Lower lobe of right lung (tissue), 2 donors: ENCODE results near the gene LMF2. TPM values are rescaled to one million over a fixed set of nuclear protein-coding genes. Genes with fewer than 3 reads are reported as not detected.

ENCODE experiments used
- ATAC-seq, 2 donors: fragments of 200-7000 bp; cut with Tn5 transposase; one replicate each; pipeline ENCODE4 v1.9.1; 2020 to 2022; ENCODE audit warnings: mild to moderate bottlenecking in 2 of 2, moderate library complexity in 2 of 2
- DNase-seq: peaks from one replicate; pipeline ENCODE4 v3.0.0-alpha.2; 2020
- H3K27ac ChIP-seq: fragments of 200-600 bp; one replicate; pipeline ENCODE4 v1.8.0; 2022
- H3K27me3 ChIP-seq: fragments of 200-600 bp; one replicate; pipeline ENCODE4 v1.8.0; 2022; ENCODE audit warnings: low read depth
- H3K36me3 ChIP-seq: fragments of 200-600 bp; one replicate; pipeline ENCODE4 v1.8.0; 2022; ENCODE audit warnings: mild to moderate bottlenecking
- H3K4me1 ChIP-seq: fragments of 200-600 bp; one replicate; pipeline ENCODE4 v1.8.0; 2022
- H3K4me3 ChIP-seq: fragments of 200-600 bp; one replicate; pipeline ENCODE4 v1.8.0; 2022; ENCODE audit warnings: mild to moderate bottlenecking
- H3K9me3 ChIP-seq: fragments of 200-600 bp; one replicate; pipeline ENCODE4 v1.8.0; 2022
- CTCF ChIP-seq: fragments of 200-600 bp; IDR thresholded peaks from one replicate; pipeline ENCODE4 v1.8.0; 2022; ENCODE audit warnings: antibody characterized with exemption, mild to moderate bottlenecking
- intact Hi-C: fragments of 100-400 bp; cut with DNase I; formaldehyde crosslinking; loops from one replicate; pipeline ENCODE4 v1.11.0; 2022
- total RNA-seq: library from RNA; stranded (reverse); fragmentation: NEBNext Ultra II Directional; extraction: Animal tissue kit (Norgen Biotek cat#: 25700); gene quantifications from one replicate; pipeline ENCODE4 v1.2.1, GENCODE V29; 2021
- donor health status: DM: no; HTN: yes; CAD: no; lungs with severe emphysema.

The LMF2 gene
- total RNA-seq, 1 donor from 2014 or later = 58.8 TPM

DNA sequence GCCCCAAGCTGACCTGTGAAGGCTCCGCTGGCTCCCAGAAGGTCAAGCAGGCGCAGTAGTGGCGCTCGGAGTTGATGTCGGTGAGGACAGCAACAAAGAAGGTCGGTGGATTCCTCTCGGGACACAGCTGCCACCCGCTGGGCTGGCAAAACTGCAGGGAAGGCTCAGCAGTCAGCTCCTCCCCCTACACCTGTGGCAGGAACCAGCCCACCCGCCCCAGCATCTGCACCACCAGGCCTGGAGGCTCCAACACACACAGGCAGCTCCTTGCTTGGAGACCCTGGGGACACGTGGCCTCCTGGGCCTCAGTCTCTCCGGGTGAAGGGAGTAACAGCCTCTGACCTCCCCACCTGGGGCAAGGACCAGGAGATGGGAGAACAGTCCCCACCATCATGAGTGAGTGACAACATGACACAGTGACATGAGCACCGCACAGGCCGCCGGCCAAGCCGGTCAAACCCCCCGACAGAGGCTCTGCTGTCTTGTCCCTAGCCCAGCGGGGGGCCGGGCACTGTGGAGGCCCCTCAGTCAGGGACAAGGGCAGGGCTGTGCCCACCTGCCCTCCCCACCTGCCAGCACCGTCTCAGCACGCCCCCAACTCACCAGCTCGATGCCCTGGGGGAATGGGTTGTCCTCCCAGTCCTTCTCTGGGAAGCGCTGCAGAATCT, 39.6 kb downstream of the LMF2 start:
- Histone ChIP-seq H3K36me3 (peaks cover 54% of the 10 kb centered on the region), H3K4me1 (peaks cover 40% of the 10 kb centered on the region), H3K27ac (no peak overlapping the region), H3K27me3 (no peaks in the 10 kb centered on the region), H3K4me3 (no peak overlapping the region), H3K9me3 (no peaks in the 10 kb centered on the region)
- TF ChIP-seq CTCF = no peak
- no peak for DNase-seq
- intact Hi-C loops = no loop called here
- ATAC-seq = no peak

DNA sequence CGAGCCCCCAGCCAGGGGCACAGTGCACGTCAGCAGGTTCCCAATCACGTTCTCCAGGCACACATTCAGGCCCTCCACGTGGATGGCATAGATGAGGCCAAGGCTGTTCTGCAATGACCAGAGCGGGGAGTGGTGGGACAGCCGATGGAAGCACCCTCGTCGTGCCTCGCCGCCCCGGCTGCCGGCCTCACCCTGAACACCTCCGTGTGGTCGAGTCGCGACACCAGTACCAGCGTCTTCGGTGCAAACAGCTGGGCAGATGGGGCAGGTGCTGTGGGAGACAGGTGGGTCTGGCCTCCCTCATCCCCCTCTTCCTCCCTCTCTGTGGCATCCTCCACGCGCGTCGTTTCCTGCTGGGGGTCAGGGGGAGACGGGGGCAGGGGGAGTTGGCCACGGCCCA, 40.2 kb downstream of the LMF2 start:
- Histone ChIP-seq H3K27ac (no peak overlapping the region), H3K9me3 (no peaks in the 10 kb centered on the region), H3K4me1 (peaks cover 36% of the 10 kb centered on the region), H3K4me3 (no peak overlapping the region), H3K27me3 (no peaks in the 10 kb centered on the region), H3K36me3 (peaks cover 60% of the 10 kb centered on the region)
- intact Hi-C loops = no loop called here
- ATAC-seq (no peak), DNase-seq (no peak)
- no peak for TF ChIP-seq CTCF

- Histone ChIP-seq H3K27ac (no peak overlapping the region), H3K27me3 (no peaks in the 10 kb centered on the region), H3K36me3 (peaks cover 80% of the 10 kb centered on the region), H3K4me3 (no peak overlapping the region), H3K9me3 (no peaks in the 10 kb centered on the region), H3K4me1 (peaks cover 23% of the 10 kb centered on the region)
- no peak for ATAC-seq
- intact Hi-C loops = no loop called here
- DNase-seq = no peak
- TF ChIP-seq CTCF = no peak
Observed at GRCh38 chr22:50465066-50465930, 42.2 kb downstream of the LMF2 start.

DNA sequence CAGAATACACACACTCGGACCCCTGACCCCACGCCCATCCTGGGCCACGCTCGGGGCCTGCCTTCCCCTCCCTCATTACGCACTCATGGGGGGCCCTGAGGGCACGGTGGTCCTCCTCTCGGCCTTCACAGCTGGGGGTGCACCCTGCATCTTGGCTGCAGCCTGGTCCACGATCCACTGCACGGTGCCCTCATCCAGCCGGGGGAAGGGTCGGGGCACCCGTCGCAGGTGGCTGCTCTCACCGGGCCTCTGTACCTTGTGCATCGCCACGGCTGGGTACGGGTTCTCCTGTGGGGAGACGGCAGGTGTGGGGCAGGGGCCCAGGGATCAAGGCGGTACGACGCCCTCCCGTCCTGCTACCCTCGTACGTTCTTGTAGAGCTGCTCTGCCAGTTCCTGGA, 43.1 kb downstream of the LMF2 start:
- ATAC-seq (no peak), DNase-seq (no peak)
- no peak overlapping the region for H3K27ac ChIP-seq
- no peak overlapping the region for H3K4me3 ChIP-seq
- no peak for TF ChIP-seq CTCF
- intact Hi-C loops = no loop called here
- H3K27me3 ChIP-seq = no peaks in the 10 kb centered on the region
- peaks cover 16% of the 10 kb centered on the region for H3K4me1 ChIP-seq
- H3K9me3 ChIP-seq = no peaks in the 10 kb centered on the region
- H3K36me3 ChIP-seq = peaks cover 89% of the 10 kb centered on the region

DNA sequence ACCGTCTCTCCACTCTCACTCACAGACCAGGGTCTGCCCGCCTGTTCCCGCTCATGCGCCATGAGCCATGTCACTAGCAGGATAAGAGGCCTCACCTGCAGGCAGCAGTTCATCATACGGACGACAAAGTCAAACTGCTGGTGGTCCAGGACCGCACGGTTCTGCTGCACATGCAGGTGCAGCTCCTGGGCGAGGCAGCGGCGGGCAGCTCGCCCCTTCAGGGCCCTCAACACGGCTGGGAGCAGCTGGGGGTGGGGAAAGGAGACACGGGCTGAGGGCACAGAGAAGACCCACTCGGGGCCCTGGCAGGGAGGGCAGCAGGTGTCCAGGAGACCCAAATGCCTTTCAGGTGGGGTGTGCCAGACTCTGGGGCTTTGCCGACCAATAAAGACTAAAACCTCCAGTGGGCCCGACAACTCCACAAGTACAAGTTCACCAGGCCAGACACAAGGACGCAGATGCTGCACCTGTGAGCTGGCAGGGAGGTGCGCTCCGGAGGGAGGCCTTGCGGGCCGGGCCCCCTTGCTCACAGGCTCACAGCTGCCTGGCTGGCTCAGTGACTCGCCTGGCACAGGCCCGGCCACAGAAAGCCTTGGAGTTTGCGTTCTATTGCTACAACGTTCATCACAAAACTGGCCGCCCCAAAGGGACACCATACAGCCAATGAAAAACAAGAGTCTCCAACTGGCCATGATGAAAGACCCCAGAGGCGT, 44.2 kb downstream of the LMF2 start:
- Histone ChIP-seq H3K4me3 (no peak overlapping the region), H3K4me1 (peaks cover 9% of the 10 kb centered on the region), H3K27ac (no peak overlapping the region), H3K9me3 (no peaks in the 10 kb centered on the region), H3K36me3 (peaks cover 100% of the 10 kb centered on the region), H3K27me3 (no peaks in the 10 kb centered on the region)
- intact Hi-C loops = no loop called here
- TF ChIP-seq CTCF = no peak
- ATAC-seq = no peak
- no peak for DNase-seq
